Bronchial epithelial cell (primary cell): ENCODE data around the gene KANK2. TPM values are rescaled to one million over a fixed set of nuclear protein-coding genes. Genes with fewer than 3 reads are reported as not detected.

Experiments
- DNase-seq: peaks from one replicate; pipeline ENCODE4 v3.0.0-alpha.2; 2010; ENCODE audit warnings: low read depth
- FAIRE-seq: peaks from 2 replicates; lab custom pipeline; 2011; peaks lifted over from hg19 to GRCh38; lab: Jason Lieb, UNC
- H3K27me3 ChIP-seq: 2 replicates; pipeline ENCODE4 v1.5.1; 2011; ENCODE audit warnings: low read length; ENCODE audit not compliant: control insufficient read depth, insufficient read depth
- H3K36me3 ChIP-seq: 2 replicates; pipeline ENCODE4 v1.5.1; 2011; ENCODE audit warnings: low read length; ENCODE audit not compliant: control insufficient read depth, insufficient read depth
- H3K4me3 ChIP-seq: 2 replicates; pipeline ENCODE4 v1.5.1; 2011; ENCODE audit warnings: mild to moderate bottlenecking, low read depth, low read length, control low read depth
- total RNA-seq: library from RNA; depleted of rRNA; stranded (reverse); fragments of >200 nt; gene quantifications from 2 replicates; pipeline ENCODE4 v1.2.1, GENCODE V29; 2014
- TF ChIP-seq, protein P1 (sequence below): IDR thresholded peaks from 2 replicates; pipeline ENCODE4 v1.5.1; 2011; ENCODE audit warnings: mild to moderate bottlenecking, moderate library complexity, low read length, control low read depth, inconsistent platforms; ENCODE audit not compliant: insufficient read depth, severe bottlenecking

KANK2 gene
- total RNA-seq, 1 donor from 2014 or later = 10.8 TPM

GRCh38 chr19:11201791-11202190 lies 4.4 kb upstream of the KANK2 start:
- DNase-seq (no peak), FAIRE-seq (no peak)
- TF ChIP-seq, protein P1, sequence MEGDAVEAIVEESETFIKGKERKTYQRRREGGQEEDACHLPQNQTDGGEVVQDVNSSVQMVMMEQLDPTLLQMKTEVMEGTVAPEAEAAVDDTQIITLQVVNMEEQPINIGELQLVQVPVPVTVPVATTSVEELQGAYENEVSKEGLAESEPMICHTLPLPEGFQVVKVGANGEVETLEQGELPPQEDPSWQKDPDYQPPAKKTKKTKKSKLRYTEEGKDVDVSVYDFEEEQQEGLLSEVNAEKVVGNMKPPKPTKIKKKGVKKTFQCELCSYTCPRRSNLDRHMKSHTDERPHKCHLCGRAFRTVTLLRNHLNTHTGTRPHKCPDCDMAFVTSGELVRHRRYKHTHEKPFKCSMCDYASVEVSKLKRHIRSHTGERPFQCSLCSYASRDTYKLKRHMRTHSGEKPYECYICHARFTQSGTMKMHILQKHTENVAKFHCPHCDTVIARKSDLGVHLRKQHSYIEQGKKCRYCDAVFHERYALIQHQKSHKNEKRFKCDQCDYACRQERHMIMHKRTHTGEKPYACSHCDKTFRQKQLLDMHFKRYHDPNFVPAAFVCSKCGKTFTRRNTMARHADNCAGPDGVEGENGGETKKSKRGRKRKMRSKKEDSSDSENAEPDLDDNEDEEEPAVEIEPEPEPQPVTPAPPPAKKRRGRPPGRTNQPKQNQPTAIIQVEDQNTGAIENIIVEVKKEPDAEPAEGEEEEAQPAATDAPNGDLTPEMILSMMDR = no peak
- Histone ChIP-seq H3K27me3 (no peaks in the 10 kb centered on the region), H3K4me3 (no peak overlapping the region), H3K36me3 (peaks cover 13% of the 10 kb centered on the region)

- H3K4me3 ChIP-seq = no peak overlapping the region
- H3K36me3 ChIP-seq = peaks cover 13% of the 10 kb centered on the region
- DNase-seq (no peak), FAIRE-seq (no peak)
- TF ChIP-seq, protein P1 = no peak
- no peaks in the 10 kb centered on the region for H3K27me3 ChIP-seq
These were observed 3.6 kb upstream of the KANK2 start for GRCh38 chr19:11200931-11201330.

DNA sequence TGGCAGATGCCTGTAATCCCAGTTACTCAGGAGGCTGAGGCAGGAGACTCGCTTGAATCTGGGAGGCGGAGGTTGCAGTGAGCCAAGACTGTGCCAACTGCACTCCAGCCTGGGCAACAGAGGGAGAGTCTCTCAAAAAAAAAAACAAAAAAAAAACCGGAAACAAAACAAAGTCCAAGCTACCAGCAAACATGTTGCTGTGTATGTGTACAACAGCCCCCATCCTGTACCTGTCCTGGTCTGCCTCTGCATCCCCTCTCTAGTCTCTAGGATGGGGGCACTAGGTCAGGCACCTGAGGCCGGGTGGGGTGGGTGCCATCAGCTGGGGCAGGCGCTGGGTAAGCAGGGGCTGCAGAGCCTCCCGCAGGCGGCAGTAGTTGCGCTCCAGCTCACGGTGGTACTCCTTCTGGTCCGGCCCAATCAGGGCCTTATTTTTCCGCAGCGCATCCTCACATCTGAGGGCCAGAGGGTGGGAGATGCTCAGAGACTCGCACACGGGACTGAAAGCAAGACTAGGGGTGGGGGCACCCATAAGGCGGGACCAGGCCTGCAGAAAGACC lies 2.8 kb upstream of the KANK2 start:
- Histone ChIP-seq H3K4me3 (no peak overlapping the region), H3K36me3 (peaks cover 13% of the 10 kb centered on the region), H3K27me3 (no peaks in the 10 kb centered on the region)
- FAIRE-seq = no peak
- DNase-seq = no peak
- TF ChIP-seq, protein P1 = no peak

DNA sequence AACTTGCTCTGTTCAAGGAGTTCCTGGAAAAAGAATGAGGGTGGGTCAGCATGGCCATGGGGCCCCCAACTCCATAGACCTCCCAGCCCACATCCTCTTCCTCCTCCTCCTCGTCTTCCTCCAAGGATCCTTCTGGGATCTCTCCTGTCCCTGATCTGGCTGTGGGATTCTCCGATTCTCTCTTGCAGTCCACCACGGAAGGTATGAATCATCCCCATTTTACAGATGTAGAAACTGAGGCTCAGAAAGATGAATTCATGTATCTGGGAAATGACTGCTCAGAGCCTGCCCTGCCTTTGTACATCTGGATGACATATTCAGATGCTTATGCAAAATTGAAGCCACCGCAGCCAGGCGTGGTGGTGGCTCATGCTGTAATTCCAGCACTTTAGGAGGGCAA lies 2.2 kb upstream of the KANK2 start:
- Histone ChIP-seq H3K27me3 (no peaks in the 10 kb centered on the region), H3K4me3 (no peak overlapping the region), H3K36me3 (peaks cover 13% of the 10 kb centered on the region)
- DNase-seq (no peak), FAIRE-seq (no peak)
- TF ChIP-seq, protein P1 = no peak

- Histone ChIP-seq H3K4me3 (no peak overlapping the region), H3K27me3 (no peaks in the 10 kb centered on the region), H3K36me3 (peaks cover 14% of the 10 kb centered on the region)
- FAIRE-seq (no peak), DNase-seq (no peak)
- TF ChIP-seq, protein P1 = no peak
These were observed 1.6 kb upstream of the KANK2 start for GRCh38 chr19:11198769-11199424.
